Neural cell (in vitro differentiated cells): ENCODE results near the gene SCO1. TPM values are rescaled to one million over a fixed set of nuclear protein-coding genes. Genes with fewer than 3 reads are reported as not detected.

Source experiments
- H2AFZ ChIP-seq: fragments of 200-600, 300-800 bp; sonication (generic), shearing (Covaris generic); 2 replicates; pipeline ENCODE4 v1.6.0; 2014; ENCODE audit warnings: low read depth, mild to moderate bottlenecking, antibody characterized with exemption, low read length, moderate library complexity
- H3F3A ChIP-seq: fragments of 200-600 bp; shearing (Covaris generic); 2 replicates; pipeline ENCODE4 v1.6.1; 2016; ENCODE audit warnings: mild to moderate bottlenecking, moderate library complexity, mixed read lengths, antibody characterized with exemption, low read length; ENCODE audit not compliant: insufficient read depth, poor library complexity, severe bottlenecking
- H3K27ac ChIP-seq: fragments of 200-600, 300-800 bp; sonication (generic), shearing (Covaris generic); 2 replicates; pipeline ENCODE4 v1.5.1; 2014; ENCODE audit warnings: mild to moderate bottlenecking, low read length, moderate library complexity
- H3K27me3 ChIP-seq: fragments of 300-800, 200-600 bp; sonication (generic), shearing (Covaris generic); 2 replicates; pipeline ENCODE4 v1.6.0; 2014; ENCODE audit warnings: mild to moderate bottlenecking, low read depth, low read length, moderate library complexity; ENCODE audit not compliant: insufficient read depth
- H3K36me3 ChIP-seq: fragments of 300-800, 200-600 bp; sonication (generic), shearing (Covaris generic); 2 replicates; pipeline ENCODE4 v1.5.1; 2014; ENCODE audit warnings: mild to moderate bottlenecking, antibody characterized with exemption, low read length, moderate library complexity; ENCODE audit not compliant: insufficient read depth
- H3K4me2 ChIP-seq: fragments of 300-800, 200-600 bp; sonication (generic), shearing (Covaris generic); 2 replicates; pipeline ENCODE4 v1.6.0; 2014; ENCODE audit warnings: mild to moderate bottlenecking, low read length
- H3K4me3 ChIP-seq: fragments of 300-800, 200-600 bp; sonication (generic), shearing (Covaris generic); 2 replicates; pipeline ENCODE4 v1.5.1; 2014; ENCODE audit warnings: mild to moderate bottlenecking, low read length, moderate library complexity
- H3K79me2 ChIP-seq: fragments of 200-600 bp; shearing (Covaris generic); replicated peaks from 2 replicates; pipeline ENCODE4 v1.6.0; 2014; ENCODE audit warnings: mild to moderate bottlenecking, low read length, moderate library complexity; ENCODE audit not compliant: insufficient read depth
- H3K9ac ChIP-seq: fragments of 300-800, 200-600 bp; sonication (generic), shearing (Covaris generic); 2 replicates; pipeline ENCODE4 v1.6.1; 2016; ENCODE audit warnings: mild to moderate bottlenecking, low read length, mixed read lengths
- H3K9me2 ChIP-seq: fragments of 200-600 bp; shearing (Covaris generic); 2 replicates; pipeline ENCODE4 v1.6.1; 2016; ENCODE audit warnings: mild to moderate bottlenecking, low read length, mixed read lengths; ENCODE audit not compliant: insufficient read depth
- H3K9me3 ChIP-seq: fragments of 200-600, 300-800 bp; sonication (generic), shearing (Covaris generic); 2 replicates; pipeline ENCODE4 v1.6.1; 2016; ENCODE audit warnings: mild to moderate bottlenecking, mixed run types, low read length, moderate library complexity, mixed read lengths
- H4K20me1 ChIP-seq: fragments of 200-600 bp; shearing (Covaris generic); 2 replicates; pipeline ENCODE4 v1.6.1; 2016; ENCODE audit warnings: mild to moderate bottlenecking, mixed run types; ENCODE audit not compliant: insufficient read depth
- EP300 ChIP-seq: fragments of 450-650 bp; conservative IDR thresholded peaks from 2 replicates; pipeline ENCODE4 v1.6.1; 2014; ENCODE audit warnings: antibody characterized with exemption, mild to moderate bottlenecking, moderate library complexity; ENCODE audit not compliant: poor library complexity, severe bottlenecking
- EZH2 ChIP-seq: fragments of 200-600, 300-800 bp; shearing (Covaris generic), sonication (generic); IDR thresholded peaks from 2 replicates; pipeline ENCODE4 v1.6.1; 2014; ENCODE audit warnings: antibody characterized with exemption, low read length, borderline replicate concordance, mild to moderate bottlenecking; ENCODE audit not compliant: insufficient read depth, poor library complexity, severe bottlenecking
- MXI1 ChIP-seq: fragments of 450-650 bp; conservative IDR thresholded peaks from 2 replicates; pipeline ENCODE4 v1.6.1; 2014; ENCODE audit warnings: antibody characterized with exemption, mild to moderate bottlenecking; ENCODE audit not compliant: poor library complexity, severe bottlenecking
- POLR2AphosphoS5 ChIP-seq: IDR thresholded peaks from 2 replicates; pipeline ENCODE4 v1.6.1; 2012
- RAD21 ChIP-seq: fragments of 450-650 bp; conservative IDR thresholded peaks from 2 replicates; pipeline ENCODE4 v1.6.1; 2014; ENCODE audit warnings: antibody characterized with exemption, mild to moderate bottlenecking, moderate library complexity
- SMC3 ChIP-seq: fragments of 450-650 bp; conservative IDR thresholded peaks from 2 replicates; pipeline ENCODE4 v1.6.1; 2014; ENCODE audit warnings: antibody characterized with exemption, mild to moderate bottlenecking, moderate library complexity; ENCODE audit not compliant: poor library complexity
- TAF1 ChIP-seq: IDR thresholded peaks from 2 replicates; pipeline ENCODE4 v1.6.1; 2012; ENCODE audit warnings: low read depth
- polyA plus RNA-seq: library from polyadenylated mRNA; depleted of rRNA; stranded (reverse); fragments of >200 nt; gene quantifications from 2 replicates; pipeline ENCODE4 v1.2.3, GENCODE V29; 2014
- TF ChIP-seq, protein P1 (sequence below): fragments of 450-650 bp; IDR thresholded peaks from 2 replicates; pipeline ENCODE4 v1.5.1; 2014; ENCODE audit warnings: antibody characterized with exemption, mild to moderate bottlenecking, moderate library complexity; ENCODE audit not compliant: poor library complexity, severe bottlenecking
- TF ChIP-seq, protein P2 (sequence below): IDR thresholded peaks from 2 replicates; pipeline ENCODE4 v1.6.1; 2012; ENCODE audit warnings: borderline replicate concordance

The SCO1 gene
- polyA plus RNA-seq, 1 donor from 2014 or later: 28.8 TPM

- H2AFZ ChIP-seq: no peak overlapping the region
- no peaks in the 10 kb centered on the region for H3K9me2 ChIP-seq
- H3K4me2 ChIP-seq: no peak overlapping the region
- H3K27ac ChIP-seq: no peak overlapping the region
- no peak overlapping the region for H3K9ac ChIP-seq
- H3K27me3 ChIP-seq: no peaks in the 10 kb centered on the region
- TF ChIP-seq EP300: no peak
- TF ChIP-seq, protein P1, sequence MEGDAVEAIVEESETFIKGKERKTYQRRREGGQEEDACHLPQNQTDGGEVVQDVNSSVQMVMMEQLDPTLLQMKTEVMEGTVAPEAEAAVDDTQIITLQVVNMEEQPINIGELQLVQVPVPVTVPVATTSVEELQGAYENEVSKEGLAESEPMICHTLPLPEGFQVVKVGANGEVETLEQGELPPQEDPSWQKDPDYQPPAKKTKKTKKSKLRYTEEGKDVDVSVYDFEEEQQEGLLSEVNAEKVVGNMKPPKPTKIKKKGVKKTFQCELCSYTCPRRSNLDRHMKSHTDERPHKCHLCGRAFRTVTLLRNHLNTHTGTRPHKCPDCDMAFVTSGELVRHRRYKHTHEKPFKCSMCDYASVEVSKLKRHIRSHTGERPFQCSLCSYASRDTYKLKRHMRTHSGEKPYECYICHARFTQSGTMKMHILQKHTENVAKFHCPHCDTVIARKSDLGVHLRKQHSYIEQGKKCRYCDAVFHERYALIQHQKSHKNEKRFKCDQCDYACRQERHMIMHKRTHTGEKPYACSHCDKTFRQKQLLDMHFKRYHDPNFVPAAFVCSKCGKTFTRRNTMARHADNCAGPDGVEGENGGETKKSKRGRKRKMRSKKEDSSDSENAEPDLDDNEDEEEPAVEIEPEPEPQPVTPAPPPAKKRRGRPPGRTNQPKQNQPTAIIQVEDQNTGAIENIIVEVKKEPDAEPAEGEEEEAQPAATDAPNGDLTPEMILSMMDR: no peak
- no peak for TF ChIP-seq POLR2AphosphoS5
- TF ChIP-seq MXI1: no peak
- TF ChIP-seq, protein P2, sequence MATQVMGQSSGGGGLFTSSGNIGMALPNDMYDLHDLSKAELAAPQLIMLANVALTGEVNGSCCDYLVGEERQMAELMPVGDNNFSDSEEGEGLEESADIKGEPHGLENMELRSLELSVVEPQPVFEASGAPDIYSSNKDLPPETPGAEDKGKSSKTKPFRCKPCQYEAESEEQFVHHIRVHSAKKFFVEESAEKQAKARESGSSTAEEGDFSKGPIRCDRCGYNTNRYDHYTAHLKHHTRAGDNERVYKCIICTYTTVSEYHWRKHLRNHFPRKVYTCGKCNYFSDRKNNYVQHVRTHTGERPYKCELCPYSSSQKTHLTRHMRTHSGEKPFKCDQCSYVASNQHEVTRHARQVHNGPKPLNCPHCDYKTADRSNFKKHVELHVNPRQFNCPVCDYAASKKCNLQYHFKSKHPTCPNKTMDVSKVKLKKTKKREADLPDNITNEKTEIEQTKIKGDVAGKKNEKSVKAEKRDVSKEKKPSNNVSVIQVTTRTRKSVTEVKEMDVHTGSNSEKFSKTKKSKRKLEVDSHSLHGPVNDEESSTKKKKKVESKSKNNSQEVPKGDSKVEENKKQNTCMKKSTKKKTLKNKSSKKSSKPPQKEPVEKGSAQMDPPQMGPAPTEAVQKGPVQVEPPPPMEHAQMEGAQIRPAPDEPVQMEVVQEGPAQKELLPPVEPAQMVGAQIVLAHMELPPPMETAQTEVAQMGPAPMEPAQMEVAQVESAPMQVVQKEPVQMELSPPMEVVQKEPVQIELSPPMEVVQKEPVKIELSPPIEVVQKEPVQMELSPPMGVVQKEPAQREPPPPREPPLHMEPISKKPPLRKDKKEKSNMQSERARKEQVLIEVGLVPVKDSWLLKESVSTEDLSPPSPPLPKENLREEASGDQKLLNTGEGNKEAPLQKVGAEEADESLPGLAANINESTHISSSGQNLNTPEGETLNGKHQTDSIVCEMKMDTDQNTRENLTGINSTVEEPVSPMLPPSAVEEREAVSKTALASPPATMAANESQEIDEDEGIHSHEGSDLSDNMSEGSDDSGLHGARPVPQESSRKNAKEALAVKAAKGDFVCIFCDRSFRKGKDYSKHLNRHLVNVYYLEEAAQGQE: no peak
- TF ChIP-seq SMC3: no peak
- TF ChIP-seq EZH2: no peak
- TF ChIP-seq RAD21: no peak
- TF ChIP-seq TAF1: no peak
- H3K4me3 ChIP-seq: no peak overlapping the region
- H4K20me1 ChIP-seq: no peaks in the 10 kb centered on the region
- no peaks in the 10 kb centered on the region for H3K79me2 ChIP-seq
- no peaks in the 10 kb centered on the region for H3K36me3 ChIP-seq
- H3K9me3 ChIP-seq: no peaks in the 10 kb centered on the region
- H3F3A ChIP-seq: no peaks in the 10 kb centered on the region
Measured at GRCh38 chr17:10631701-10632100, 65.6 kb downstream of the SCO1 start.

DNA sequence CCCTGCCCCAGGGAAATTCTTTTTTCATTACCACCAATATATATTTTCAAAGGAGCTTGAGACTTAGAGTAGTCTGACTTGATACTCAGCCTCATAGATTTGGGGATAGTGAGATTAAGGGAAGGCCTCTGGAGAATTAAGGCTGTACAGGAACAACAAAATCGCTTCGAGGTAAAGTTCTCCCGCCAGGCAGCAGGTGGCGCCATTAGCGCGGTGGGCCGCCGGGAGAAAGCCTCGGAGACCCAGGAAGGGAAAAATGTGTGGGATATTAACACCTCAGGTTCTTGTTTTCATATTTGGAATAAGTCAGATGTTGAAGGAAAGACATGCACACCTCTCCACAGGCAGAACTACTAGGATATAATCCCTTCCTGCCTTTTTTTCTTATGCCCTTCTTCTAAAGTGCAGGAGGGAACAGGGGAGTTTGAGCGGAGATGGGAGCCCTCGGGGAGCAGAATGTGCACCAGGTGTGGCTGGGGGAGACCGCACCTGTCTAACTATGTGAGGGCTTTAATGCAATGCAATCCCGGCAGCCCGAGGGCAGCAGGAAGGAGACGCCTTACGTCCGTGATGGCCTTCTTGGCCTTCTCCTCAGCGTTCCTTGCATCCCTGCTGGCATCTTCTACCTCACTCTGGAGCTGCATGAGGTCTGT lies 66.2 kb downstream of the SCO1 start:
- H4K20me1 ChIP-seq: no peaks in the 10 kb centered on the region
- H3K9me2 ChIP-seq: no peaks in the 10 kb centered on the region
- H2AFZ ChIP-seq: no peak overlapping the region
- no peak overlapping the region for H3K4me2 ChIP-seq
- H3K27ac ChIP-seq: no peak overlapping the region
- no peaks in the 10 kb centered on the region for H3F3A ChIP-seq
- H3K36me3 ChIP-seq: no peaks in the 10 kb centered on the region
- H3K79me2 ChIP-seq: no peaks in the 10 kb centered on the region
- H3K27me3 ChIP-seq: no peaks in the 10 kb centered on the region
- TF ChIP-seq, protein P2: no peak
- no peak for TF ChIP-seq MXI1
- TF ChIP-seq SMC3: peak; percentile 62
- TF ChIP-seq, protein P1: peak; percentile 58
- TF ChIP-seq RAD21: peak; percentile 50
- no peak for TF ChIP-seq EZH2
- no peak overlapping the region for H3K9ac ChIP-seq
- no peak overlapping the region for H3K4me3 ChIP-seq
- no peaks in the 10 kb centered on the region for H3K9me3 ChIP-seq
